Liver (tissue), 9 donors: ENCODE data around the gene LCP2. TPM values are rescaled to one million over a fixed set of nuclear protein-coding genes. Genes with fewer than 3 reads are reported as not detected.

Experiments used
- DNase-seq: peaks from one replicate; pipeline ENCODE4 v3.0.0-alpha.2; 2017; ENCODE audit warnings: low spot score
- H3K27ac ChIP-seq, 2 donors: one replicate each; pipeline ENCODE4 v1.7.0; 2013; ENCODE audit warnings: inconsistent platforms in 2 of 2, low read length in 2 of 2, control low read depth in 1 of 2, low read depth in 1 of 2, mild to moderate bottlenecking in 1 of 2
- H3K27me3 ChIP-seq, 4 donors: one replicate each; pipeline versions ENCODE4 v1.6.1 to v1.7.0; 2013; ENCODE audit warnings: low read length in 3 of 4, inconsistent platforms in 1 of 4, mild to moderate bottlenecking in 1 of 4, moderate library complexity in 1 of 4; ENCODE audit not compliant: control insufficient read depth in 4 of 4, insufficient read depth in 4 of 4
- H3K36me3 ChIP-seq, 4 donors: one replicate each; pipeline versions ENCODE4 v1.6.1 to v1.7.0; 2013; ENCODE audit warnings: low read length in 3 of 4, mild to moderate bottlenecking in 3 of 4, low read depth in 1 of 4, moderate library complexity in 1 of 4; ENCODE audit not compliant: control insufficient read depth in 4 of 4, insufficient read depth in 3 of 4
- H3K4me1 ChIP-seq, 4 donors: one replicate each; pipeline versions ENCODE4 v1.6.1 to v1.7.0; 2013; ENCODE audit warnings: low read length in 3 of 4, mild to moderate bottlenecking in 3 of 4, moderate library complexity in 1 of 4; ENCODE audit not compliant: control insufficient read depth in 4 of 4, insufficient read depth in 4 of 4
- H3K4me3 ChIP-seq, 3 donors: one replicate each; pipeline versions ENCODE4 v1.6.1 to v1.7.0; 2013; ENCODE audit warnings: low read length in 3 of 3, control low read depth in 1 of 3, low read depth in 1 of 3, mild to moderate bottlenecking in 1 of 3
- H3K9ac ChIP-seq, 2 donors: one replicate each; pipeline ENCODE4 v1.7.0; 2013; ENCODE audit warnings: low read length in 2 of 2, mild to moderate bottlenecking in 2 of 2, moderate library complexity in 2 of 2, control low read depth in 1 of 2, low read depth in 1 of 2
- H3K9me3 ChIP-seq, 4 donors: one replicate each; pipeline versions ENCODE4 v1.6.1 to v1.7.0; 2013; ENCODE audit warnings: low read length in 3 of 4; ENCODE audit not compliant: control insufficient read depth in 4 of 4
- EGR1 ChIP-seq, 2 donors: IDR thresholded peaks; 2 replicates each; pipeline ENCODE4 v1.6.1; 2016 to 2018; ENCODE audit warnings: antibody characterized with exemption in 2 of 2, low read depth in 2 of 2
- FOXA1 ChIP-seq: IDR thresholded peaks from 2 replicates; pipeline ENCODE4 v1.6.1; 2016; ENCODE audit warnings: antibody characterized with exemption
- FOXA2 ChIP-seq: IDR thresholded peaks from 2 replicates; pipeline ENCODE4 v1.6.1; 2016; ENCODE audit warnings: antibody characterized with exemption
- GABPA ChIP-seq, 2 donors: IDR thresholded peaks in 1 of 2; conservative IDR thresholded peaks in 1 of 2; 2 replicates each; pipeline ENCODE4 v1.6.1; 2016; ENCODE audit warnings: antibody characterized with exemption in 2 of 2, mild to moderate bottlenecking in 1 of 2, moderate library complexity in 1 of 2
- HNF4A ChIP-seq, 2 donors: conservative IDR thresholded peaks; 2 replicates each; pipeline ENCODE4 v1.6.1; 2016; ENCODE audit warnings: antibody characterized with exemption in 2 of 2, mild to moderate bottlenecking in 2 of 2
- HNF4G ChIP-seq: IDR thresholded peaks from 2 replicates; pipeline ENCODE4 v1.6.1; 2016; ENCODE audit warnings: antibody characterized with exemption
- JUND ChIP-seq, 2 donors: IDR thresholded peaks; 2 replicates each; pipeline ENCODE4 v1.6.1; 2016; ENCODE audit warnings: antibody characterized with exemption in 2 of 2
- NR2F2 ChIP-seq: IDR thresholded peaks from 2 replicates; pipeline ENCODE4 v1.6.1; 2016; ENCODE audit warnings: antibody characterized with exemption
- RAD21 ChIP-seq, 2 donors: IDR thresholded peaks; 2 replicates each; pipeline ENCODE4 v1.6.1; 2016; ENCODE audit warnings: antibody characterized with exemption in 2 of 2, mild to moderate bottlenecking in 2 of 2
- RXRA ChIP-seq, 2 donors: IDR thresholded peaks; 2 replicates each; pipeline ENCODE4 v1.6.1; 2017 to 2018; ENCODE audit warnings: antibody characterized with exemption in 2 of 2, mild to moderate bottlenecking in 1 of 2
- SP1 ChIP-seq: IDR thresholded peaks from 2 replicates; pipeline ENCODE4 v1.6.1; 2018; ENCODE audit warnings: antibody characterized with exemption, mild to moderate bottlenecking
- TAF1 ChIP-seq: conservative IDR thresholded peaks from 2 replicates; pipeline ENCODE4 v1.6.1; 2016; ENCODE audit warnings: antibody characterized with exemption, mild to moderate bottlenecking
- YY1 ChIP-seq: IDR thresholded peaks from 2 replicates; pipeline ENCODE4 v1.6.1; 2016; ENCODE audit warnings: antibody characterized with exemption, mild to moderate bottlenecking
- ZBTB33 ChIP-seq: IDR thresholded peaks from 2 replicates; pipeline ENCODE4 v1.6.1; 2016; ENCODE audit warnings: antibody characterized with exemption
- WGBS: extraction: QIAGEN DNeasy Blood & Tissue Kit; methylation state at CpG from one replicate; pipeline ENCODE4 v1.1.7; 2013; 5-methylcytosine and 5-hydroxymethylcytosine counted together
- polyA plus RNA-seq, 2 donors: library from polyadenylated mRNA; stranded (reverse) in 1 of 2; unstranded in 1 of 2; fragments of 200-250 nt in 1 of 2; fragments of >200 nt in 1 of 2; fragmentation: Nextera tagmentation in 1 of 2; extraction: Ambion mirVana in 1 of 2; gene quantifications; one replicate each; pipeline versions ENCODE4 v1.2.1 to v1.2.3, GENCODE V29; 2013 to 2015
- total RNA-seq, 2 donors: library from RNA; depleted of rRNA; stranded (reverse); fragments of >200 nt; gene quantifications; one replicate each; pipeline ENCODE4 v1.2.3, GENCODE V29; 2014
- TF ChIP-seq, protein P1 (sequence below): IDR thresholded peaks from 2 replicates; pipeline ENCODE4 v1.6.1; 2016; ENCODE audit warnings: antibody characterized with exemption
- TF ChIP-seq, protein P2 (sequence below): IDR thresholded peaks from 2 replicates; pipeline ENCODE4 v1.6.1; 2016; ENCODE audit warnings: antibody characterized with exemption, mild to moderate bottlenecking
- donor health status: healthy.
- donor health status: healthy.
- donor health status: healthy.
- donor health status: healthy.
- donor health status: healthy.

The LCP2 gene
- total and polyA plus RNA-seq, 4 donors, result 3.6 to 16.3 (median 6.7) TPM

DNA sequence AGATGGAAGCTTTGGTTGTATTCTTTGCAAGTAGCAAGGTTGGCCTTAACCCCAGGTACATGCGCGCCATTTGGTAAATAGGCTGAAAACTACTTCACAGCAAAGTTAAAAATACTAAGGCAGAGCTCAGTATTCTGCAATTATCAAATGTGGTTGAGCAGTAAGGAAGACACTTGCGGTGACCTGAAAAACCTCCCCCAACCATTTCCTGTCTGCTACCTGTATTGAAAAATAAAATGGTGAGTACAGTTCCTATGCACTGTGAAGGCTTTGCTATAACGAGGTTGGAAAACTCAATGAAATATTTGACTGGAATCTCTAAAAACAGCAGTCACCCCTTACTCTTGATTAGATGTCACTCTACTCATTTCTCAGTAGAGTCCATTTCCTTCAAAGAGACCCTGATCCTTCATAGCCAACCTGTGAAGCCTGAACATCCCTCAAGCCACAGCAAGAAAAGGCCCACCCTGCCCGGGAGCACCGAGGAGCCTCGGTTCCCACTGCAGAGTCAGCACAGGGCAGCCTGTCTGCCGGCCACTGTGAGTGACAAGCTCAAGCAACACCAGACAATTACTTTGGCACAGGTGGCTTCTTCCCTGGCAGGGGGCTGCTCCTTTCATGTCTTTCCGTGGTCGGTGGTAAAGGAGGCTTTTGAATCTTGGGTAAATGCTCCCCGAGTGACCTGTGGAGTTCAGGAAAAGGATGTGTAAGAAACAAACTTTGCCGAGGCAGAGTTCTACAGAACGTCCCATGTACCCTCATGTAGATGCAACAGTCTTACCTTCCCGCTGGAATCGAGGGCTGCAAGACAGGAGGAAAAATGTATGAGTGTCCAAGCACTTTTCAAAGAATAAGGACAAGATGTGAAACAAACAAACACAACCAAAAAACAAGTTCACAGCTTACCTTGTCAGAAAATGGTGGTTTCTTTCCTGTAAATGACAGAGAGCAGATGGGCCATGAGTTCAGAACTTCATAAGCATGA, 35.2 kb downstream of the LCP2 start:
- H3K27ac ChIP-seq, result no peak overlapping the region
- H3K27me3 ChIP-seq, result no peaks in the 10 kb centered on the region
- no peaks in the 10 kb centered on the region for H3K9me3 ChIP-seq
- no peak overlapping the region for H3K4me3 ChIP-seq
- TF ChIP-seq EGR1 (IDR thresholded peaks at IDR 0.05; ENCODE audit: low read depth in 2 of 2) (no peak), JUND (IDR thresholded peaks at IDR 0.05) (no peak), HNF4G (no peak), FOXA1 (no peak)
- TF ChIP-seq, protein P1, sequence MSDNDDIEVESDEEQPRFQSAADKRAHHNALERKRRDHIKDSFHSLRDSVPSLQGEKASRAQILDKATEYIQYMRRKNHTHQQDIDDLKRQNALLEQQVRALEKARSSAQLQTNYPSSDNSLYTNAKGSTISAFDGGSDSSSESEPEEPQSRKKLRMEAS, result no peak
- no peak overlapping the region for H3K9ac ChIP-seq
- WGBS, result 71% methylated on average over 15 of the region's 15 CpGs
- DNase-seq, result no peak
- H3K4me1 ChIP-seq, result no peaks in the 10 kb centered on the region
- peaks cover 0 to 29% (median 9%) of the 10 kb centered on the region in 4 donors for H3K36me3 ChIP-seq

- no peak for DNase-seq
- H3K4me1 ChIP-seq, result no peaks in the 10 kb centered on the region
- no peak overlapping the region for H3K9ac ChIP-seq
- 83% methylated on average over 3 of the region's 3 CpGs for WGBS
- H3K4me3 ChIP-seq, result no peak overlapping the region
- no peak for TF ChIP-seq FOXA2
- TF ChIP-seq RXRA (IDR thresholded peaks at IDR 0.05), result no peak
- no peak for TF ChIP-seq FOXA1
- TF ChIP-seq, protein P2, sequence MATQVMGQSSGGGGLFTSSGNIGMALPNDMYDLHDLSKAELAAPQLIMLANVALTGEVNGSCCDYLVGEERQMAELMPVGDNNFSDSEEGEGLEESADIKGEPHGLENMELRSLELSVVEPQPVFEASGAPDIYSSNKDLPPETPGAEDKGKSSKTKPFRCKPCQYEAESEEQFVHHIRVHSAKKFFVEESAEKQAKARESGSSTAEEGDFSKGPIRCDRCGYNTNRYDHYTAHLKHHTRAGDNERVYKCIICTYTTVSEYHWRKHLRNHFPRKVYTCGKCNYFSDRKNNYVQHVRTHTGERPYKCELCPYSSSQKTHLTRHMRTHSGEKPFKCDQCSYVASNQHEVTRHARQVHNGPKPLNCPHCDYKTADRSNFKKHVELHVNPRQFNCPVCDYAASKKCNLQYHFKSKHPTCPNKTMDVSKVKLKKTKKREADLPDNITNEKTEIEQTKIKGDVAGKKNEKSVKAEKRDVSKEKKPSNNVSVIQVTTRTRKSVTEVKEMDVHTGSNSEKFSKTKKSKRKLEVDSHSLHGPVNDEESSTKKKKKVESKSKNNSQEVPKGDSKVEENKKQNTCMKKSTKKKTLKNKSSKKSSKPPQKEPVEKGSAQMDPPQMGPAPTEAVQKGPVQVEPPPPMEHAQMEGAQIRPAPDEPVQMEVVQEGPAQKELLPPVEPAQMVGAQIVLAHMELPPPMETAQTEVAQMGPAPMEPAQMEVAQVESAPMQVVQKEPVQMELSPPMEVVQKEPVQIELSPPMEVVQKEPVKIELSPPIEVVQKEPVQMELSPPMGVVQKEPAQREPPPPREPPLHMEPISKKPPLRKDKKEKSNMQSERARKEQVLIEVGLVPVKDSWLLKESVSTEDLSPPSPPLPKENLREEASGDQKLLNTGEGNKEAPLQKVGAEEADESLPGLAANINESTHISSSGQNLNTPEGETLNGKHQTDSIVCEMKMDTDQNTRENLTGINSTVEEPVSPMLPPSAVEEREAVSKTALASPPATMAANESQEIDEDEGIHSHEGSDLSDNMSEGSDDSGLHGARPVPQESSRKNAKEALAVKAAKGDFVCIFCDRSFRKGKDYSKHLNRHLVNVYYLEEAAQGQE, result no peak
- TF ChIP-seq ZBTB33, result no peak
- no peak for TF ChIP-seq TAF1
- no peak for TF ChIP-seq HNF4A (conservative IDR thresholded peaks at IDR 0.05)
- no peak for TF ChIP-seq HNF4G
- TF ChIP-seq SP1, result no peak
- TF ChIP-seq, protein P1, result no peak
- TF ChIP-seq RAD21 (IDR thresholded peaks at IDR 0.05), result no peak
- no peak for TF ChIP-seq JUND (IDR thresholded peaks at IDR 0.05)
- no peak for TF ChIP-seq YY1
- TF ChIP-seq NR2F2, result no peak
- no peak for TF ChIP-seq GABPA (IDR thresholded peaks at IDR 0.05 in 1 of 2, conservative IDR thresholded peaks at IDR 0.05 in 1 of 2)
- H3K9me3 ChIP-seq, result no peaks in the 10 kb centered on the region
- no peak overlapping the region for H3K27ac ChIP-seq
- H3K36me3 ChIP-seq, result peaks cover 2 to 37% (median 13%) of the 10 kb centered on the region in 4 donors
- no peaks in the 10 kb centered on the region for H3K27me3 ChIP-seq
Measured at GRCh38 chr5:170261528-170262043, 36.0 kb downstream of the LCP2 start.
